ENCODE results near the gene NUDT16L1.

Gene NUDT16L1

GRCh38 chr16:4683255-4684057 lies 9.9 kb upstream of the NUDT16L1 start:
- no peak for DNase-seq

GRCh38 chr16:4684058-4684715 lies 9.2 kb upstream of the NUDT16L1 start:
- peak; percentile 23 for DNase-seq

- no peak for DNase-seq
Measured at GRCh38 chr16:4684763-4685162, 8.6 kb upstream of the NUDT16L1 start.

DNA sequence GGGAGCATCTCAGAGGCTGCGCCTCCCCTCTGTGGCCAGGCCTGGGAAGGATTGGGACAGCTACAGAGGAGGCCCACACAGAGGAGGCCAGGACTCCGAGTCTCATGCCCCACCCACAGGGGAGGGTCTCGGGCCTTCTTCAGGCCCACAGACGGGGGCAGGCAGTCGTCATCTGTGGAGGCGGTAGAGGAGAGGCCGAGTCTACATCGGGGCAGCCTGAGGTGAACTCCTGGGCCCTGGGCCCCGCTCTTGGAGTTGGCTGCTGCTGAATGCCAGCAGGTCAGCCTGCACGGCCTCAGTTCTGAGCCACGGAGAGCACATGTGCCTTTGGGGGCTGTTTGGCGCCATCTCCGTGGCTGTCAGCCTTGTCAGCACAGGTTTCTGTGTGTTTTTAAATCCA lies 8.1 kb upstream of the NUDT16L1 start:
- DNase-seq, result peak; percentile 18

GRCh38 chr16:4685776-4686496 lies 7.4 kb upstream of the NUDT16L1 start:
- no peak for DNase-seq

- no peak for DNase-seq
Measured at GRCh38 chr16:4686497-4687210, 6.7 kb upstream of the NUDT16L1 start.

- DNase-seq, result no peak
Measured at GRCh38 chr16:4687416-4687815, 5.9 kb upstream of the NUDT16L1 start.

DNA sequence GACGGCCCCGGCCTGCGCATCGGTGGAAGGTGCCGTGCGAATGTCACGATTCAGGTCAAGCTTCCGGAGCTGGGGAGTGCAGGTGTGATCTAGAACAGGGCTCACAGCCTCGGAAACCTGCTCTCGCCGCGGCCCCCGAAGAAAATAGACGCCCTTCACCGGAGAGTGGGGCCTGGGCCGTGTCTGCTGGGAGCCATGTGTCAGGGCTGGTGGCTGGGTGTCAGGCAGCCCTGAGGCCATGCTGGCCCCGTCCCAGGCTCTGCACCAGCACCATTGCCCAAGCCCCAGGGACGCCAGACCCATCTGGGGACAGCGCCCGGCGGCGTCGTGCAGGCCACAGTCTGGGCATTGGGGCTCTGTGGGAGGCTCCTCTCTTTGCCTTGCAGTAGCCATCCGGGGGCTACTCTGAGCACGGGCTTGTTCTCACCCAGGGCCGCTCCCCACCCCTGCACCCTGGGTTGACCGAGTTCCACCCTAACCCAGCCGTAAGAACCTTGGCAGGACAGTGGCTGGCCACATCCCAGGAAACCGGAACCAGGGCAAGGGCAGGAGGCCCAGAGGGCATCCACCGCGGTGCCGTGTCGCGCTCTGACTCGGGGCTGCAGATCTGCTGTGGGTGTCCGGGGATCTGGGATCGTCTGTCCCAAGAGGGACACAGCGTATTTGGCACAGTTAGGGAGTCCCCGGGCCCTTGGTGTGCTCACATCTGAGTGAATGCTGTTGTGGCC lies 5.3 kb upstream of the NUDT16L1 start:
- DNase-seq, result no peak

DNA sequence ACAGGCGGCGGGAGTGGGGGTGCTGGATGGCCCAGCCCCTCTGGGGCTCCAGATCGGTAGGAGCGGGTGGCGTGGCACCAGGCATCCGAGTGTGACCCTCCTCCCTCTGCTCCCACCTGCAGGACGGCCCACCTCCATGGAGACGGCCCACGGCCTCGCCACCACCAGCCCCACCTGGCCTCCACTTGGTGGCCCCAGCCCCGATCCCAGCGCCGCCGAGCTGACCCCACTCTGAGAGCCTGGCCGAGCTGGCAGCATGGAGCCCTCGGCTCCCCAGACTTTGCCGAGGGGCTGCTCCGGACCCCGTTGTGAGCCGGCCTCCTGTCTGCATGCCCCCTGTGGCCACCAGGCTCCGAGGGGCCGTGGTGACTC lies 4.7 kb upstream of the NUDT16L1 start:
- DNase-seq, result no peak

DNA sequence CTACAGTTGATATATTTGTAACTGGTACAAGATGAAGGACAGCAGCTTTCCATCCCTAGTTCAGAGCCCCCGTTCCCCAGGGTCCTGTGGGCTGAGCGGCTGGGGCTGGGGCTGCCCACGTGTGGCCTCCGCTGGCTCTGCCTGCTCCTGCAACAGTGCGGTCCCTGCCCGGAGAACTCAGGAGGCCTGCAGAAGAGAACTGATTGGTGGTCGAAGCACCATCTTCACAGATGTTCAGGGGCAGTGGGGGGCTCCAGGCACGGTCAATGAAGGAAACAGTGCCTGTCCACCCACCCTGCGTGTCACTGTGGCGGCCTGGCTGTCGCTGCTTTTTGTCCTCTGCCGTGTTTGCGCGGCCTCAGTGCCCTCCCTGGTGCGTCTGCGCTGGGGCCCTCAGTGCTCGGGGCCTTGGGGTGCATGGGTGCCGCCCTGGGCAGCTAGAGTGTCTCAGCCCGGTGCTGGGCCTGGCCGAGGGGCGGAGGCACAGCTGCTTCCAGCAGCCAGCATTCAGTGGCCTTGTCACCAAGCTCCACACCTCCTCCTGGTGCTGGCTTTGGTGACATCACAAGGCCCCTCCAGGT lies 4.2 kb upstream of the NUDT16L1 start:
- DNase-seq, result no peak

GRCh38 chr16:4689864-4690704 lies 3.3 kb upstream of the NUDT16L1 start:
- no peak for DNase-seq

DNA sequence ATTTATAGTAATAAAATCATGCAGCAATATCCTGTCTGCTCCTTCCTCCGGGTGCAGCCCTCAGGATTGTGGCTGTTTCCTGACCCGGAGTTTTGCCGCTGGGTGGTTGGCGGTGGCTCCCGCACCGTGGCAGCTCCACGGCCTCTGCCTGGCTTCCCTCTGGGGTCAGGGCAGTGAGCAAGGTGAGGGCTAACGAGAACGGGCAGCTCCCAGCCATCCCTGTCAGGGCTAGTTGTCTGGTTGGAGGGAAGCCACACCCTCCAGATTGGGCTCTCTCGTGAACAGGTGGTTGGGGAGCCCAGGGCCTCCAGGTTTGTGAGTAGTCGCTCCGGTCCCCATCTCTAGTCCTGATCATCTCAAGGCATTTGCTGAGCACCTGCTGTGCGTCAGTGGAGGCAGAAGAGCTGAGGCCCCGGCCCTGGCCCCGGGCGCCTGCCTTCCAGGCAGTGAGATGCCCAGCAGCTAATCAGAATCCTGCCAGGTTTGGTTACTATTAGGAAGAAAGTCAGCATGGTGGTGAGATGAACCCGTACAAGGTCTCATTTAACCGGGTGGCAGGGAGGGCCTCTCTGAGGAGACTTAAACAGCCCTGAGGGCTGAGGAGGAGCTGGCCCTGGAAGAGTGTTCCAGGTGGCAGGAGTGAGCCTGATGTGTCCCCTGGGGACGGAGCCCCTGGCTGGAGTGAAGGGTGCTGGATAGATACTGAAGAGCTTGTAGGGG lies 2.3 kb upstream of the NUDT16L1 start:
- peak; percentile 27 for DNase-seq

GRCh38 chr16:4691666-4692412 lies 1.5 kb upstream of the NUDT16L1 start:
- DNase-seq, result peak; percentile 32

DNA sequence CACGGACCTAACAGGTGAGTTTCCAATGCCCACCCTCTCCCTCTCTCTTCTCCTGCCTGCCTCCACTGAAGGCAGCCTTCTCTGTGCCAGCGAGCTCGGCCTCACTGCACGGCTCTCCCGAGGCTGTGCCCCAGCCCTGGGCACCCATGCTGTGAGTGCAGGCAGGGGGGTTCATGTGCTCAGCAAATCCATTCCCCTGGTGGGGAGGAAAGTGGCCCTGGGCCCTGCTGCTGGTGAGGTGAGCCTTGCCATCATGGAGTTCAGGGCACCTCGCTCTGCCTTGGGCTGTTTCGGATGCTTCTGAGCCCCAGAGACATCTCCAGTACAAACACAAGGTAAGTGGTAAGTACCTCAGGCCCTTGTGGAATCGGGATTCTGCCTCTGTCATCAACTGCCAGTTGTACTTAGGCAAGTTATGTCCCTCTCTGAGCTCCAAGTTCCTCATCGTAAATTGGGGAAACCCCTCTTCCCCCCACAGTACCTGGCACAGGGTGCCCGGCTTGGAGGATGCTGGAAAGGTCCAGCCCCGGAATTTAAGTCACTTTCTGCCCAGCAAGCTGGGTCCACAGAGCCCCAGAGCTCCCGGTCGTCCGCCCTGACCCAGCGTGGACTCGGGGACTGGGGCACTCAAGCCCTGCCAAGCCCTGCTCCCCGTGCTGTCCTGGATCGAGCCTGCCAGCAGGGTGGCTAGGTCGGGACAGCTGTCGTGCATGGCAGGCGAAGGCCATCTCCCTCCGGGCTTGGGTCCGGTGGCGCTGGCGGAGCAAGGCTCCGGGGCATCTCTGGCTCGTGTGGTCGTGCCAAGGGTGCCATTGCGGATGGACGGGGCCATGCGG lies 684 bp upstream of the NUDT16L1 start:
- DNase-seq, result peak; percentile 26

- DNase-seq, result peak; percentile 71
Measured at GRCh38 chr16:4693956-4694641, 737 bp downstream of the NUDT16L1 start.

GRCh38 chr16:4694642-4695451 lies 1.5 kb downstream of the NUDT16L1 start:
- DNase-seq, result peak; percentile 48
